HepG2 (cell line): ENCODE data around the gene GFOD1. TPM values are rescaled to one million over a fixed set of nuclear protein-coding genes. Genes with fewer than 3 reads are reported as not detected.

Experiments
- ATAC-seq: fragments of 200-7000 bp; cut with Tn5 transposase; 3 replicates; pipeline ENCODE4 v1.9.1; 2020; ENCODE audit warnings: mild to moderate bottlenecking, moderate library complexity
- BruUV-seq: library from RNA; stranded (reverse); fragments of 400-500 nt; replicated peaks from 2 replicates; lab custom pipeline; 2021; lab: Mats Ljungman, UMichigan
- CTCF ChIA-PET: fragments of 300-600 bp; formaldehyde crosslinking; extraction: SDS; loops from one replicate; lab custom pipeline; 2021; ENCODE audit warnings: low total read pairs, inconsistent platforms, low intra/inter-chr PET ratio; lab: Yijun Ruan, JAX
- POLR2A ChIA-PET: fragments of 350-600 bp; sonication (Branson Sonifier 250); formaldehyde crosslinking; loops from one replicate; lab custom pipeline; 2020; ENCODE audit warnings: antibody characterized with exemption, inconsistent platforms; lab: Yijun Ruan, JAX
- DNase-seq: peaks from one replicate; pipeline ENCODE4 v3.0.0-alpha.2; 2015; ENCODE audit warnings: low spot score
- FAIRE-seq: peaks from 3 replicates; lab custom pipeline; 2011; peaks lifted over from hg19 to GRCh38; lab: Jason Lieb, UNC
- H2AFZ ChIP-seq: one replicate; pipeline ENCODE4 v1.6.1; 2011; ENCODE audit warnings: low read length, inconsistent platforms
- H3K27ac ChIP-seq: fragments of 300-600 bp; 3 replicates; pipeline ENCODE4 v1.8.0; 2011; ENCODE audit warnings: mixed run types, mild to moderate bottlenecking, mixed read lengths, low read length, inconsistent platforms; ENCODE audit not compliant: insufficient read depth; ENCODE audit errors: extremely low read length
- H3K27me3 ChIP-seq, 2 experiments: fragments of 200-600 bp in 1 of 2; 2 replicates in 1 of 2; 3 replicates in 1 of 2; pipeline versions ENCODE4 v1.6.0 to v1.8.0; 2011; ENCODE audit warnings: low read length in 2 of 2, mild to moderate bottlenecking in 2 of 2, moderate library complexity in 2 of 2, inconsistent platforms in 1 of 2; ENCODE audit not compliant: insufficient read depth in 2 of 2, control insufficient read depth in 1 of 2
- H3K36me3 ChIP-seq, 2 experiments: fragments of 200-600 bp in 1 of 2; replicated peaks in 1 of 2; 2 replicates in 1 of 2; 3 replicates in 1 of 2; pipeline versions ENCODE4 v1.5.1 to v1.8.0; 2011; ENCODE audit warnings: low read length in 2 of 2, inconsistent platforms in 1 of 2; ENCODE audit not compliant: insufficient read depth in 2 of 2, control insufficient read depth in 1 of 2
- H3K4me1 ChIP-seq: 2 replicates; pipeline ENCODE4 v1.5.1; 2012; ENCODE audit warnings: low read length, inconsistent platforms; ENCODE audit not compliant: insufficient read depth
- H3K4me2 ChIP-seq: 2 replicates; pipeline ENCODE4 v1.6.0; 2011; ENCODE audit warnings: low read depth, low read length, inconsistent platforms
- H3K4me3 ChIP-seq, 3 experiments: fragments of 200-600 bp in 1 of 3; sonication (generic), shearing (Covaris generic) in 1 of 3; replicated peaks in 1 of 3; 2 replicates each; pipeline ENCODE4 v1.5.1; 2011 to 2016; ENCODE audit warnings: low read length in 3 of 3, inconsistent platforms in 2 of 3, low read depth in 2 of 3, mild to moderate bottlenecking in 2 of 3, control low read depth in 1 of 3, mixed read lengths in 1 of 3; ENCODE audit not compliant: insufficient read depth in 1 of 3
- H3K79me2 ChIP-seq: one replicate; pipeline ENCODE4 v1.6.1; 2011; ENCODE audit warnings: low read length, inconsistent platforms; ENCODE audit not compliant: insufficient read depth
- H3K9ac ChIP-seq: 2 replicates; pipeline ENCODE4 v1.6.0; 2011; ENCODE audit warnings: mild to moderate bottlenecking, low read depth, low read length, inconsistent platforms; ENCODE audit not compliant: insufficient read depth
- H3K9me3 ChIP-seq: 2 replicates; pipeline ENCODE4 v1.5.1; 2012; ENCODE audit warnings: mild to moderate bottlenecking, low read length
- H4K20me1 ChIP-seq: 2 replicates; pipeline ENCODE4 v1.6.0; 2011; ENCODE audit warnings: inconsistent platforms, mild to moderate bottlenecking, low read length, moderate library complexity; ENCODE audit not compliant: insufficient read depth
- ARNT ChIP-seq: fragments of 450-650 bp; IDR thresholded peaks from 2 replicates; pipeline ENCODE4 v1.6.1; 2017
- E2F1 ChIP-seq: sonication (generic); formaldehyde crosslinking; IDR thresholded peaks from 2 replicates; pipeline ENCODE4 v1.5.0; 2020; ENCODE audit warnings: missing genetic modification reagents
- RERE ChIP-seq: IDR thresholded peaks from 2 replicates; pipeline ENCODE4 v1.6.1; 2016; ENCODE audit warnings: low read depth, missing genetic modification reagents, missing compliant biosample characterization
- SKI ChIP-seq: fragments of 450-650 bp; IDR thresholded peaks from one replicate; pipeline ENCODE4 v1.6.1; 2018; ENCODE audit warnings: mild to moderate bottlenecking; ENCODE audit not compliant: partially characterized antibody
- TCF12 ChIP-seq, 2 experiments: fragments of 450-650 bp in 1 of 2; sonication (generic) in 1 of 2; formaldehyde crosslinking in 1 of 2; IDR thresholded peaks; 2 replicates each; pipeline versions ENCODE4 v1.6.1 to v1.8.0; 2017 to 2022; ENCODE audit warnings: antibody characterized with exemption in 1 of 2, mild to moderate bottlenecking in 1 of 2, missing genetic modification reagents in 1 of 2, moderate library complexity in 1 of 2
- ZNF350 ChIP-seq: sonication (generic); formaldehyde crosslinking; IDR thresholded peaks from 2 replicates; pipeline ENCODE4 v1.4.0; 2020; ENCODE audit warnings: mild to moderate bottlenecking, low read depth, missing genetic modification reagents, borderline replicate concordance
- ZNF709 ChIP-seq: sonication (generic); formaldehyde crosslinking; IDR thresholded peaks from 2 replicates; pipeline ENCODE4 v1.5.0; 2020; ENCODE audit warnings: mild to moderate bottlenecking, missing genetic modification reagents
- ZNF749 ChIP-seq: sonication (generic); formaldehyde crosslinking; IDR thresholded peaks from 2 replicates; pipeline ENCODE4 v1.8.0; 2022; ENCODE audit warnings: mild to moderate bottlenecking, missing genetic modification reagents, moderate library complexity, borderline replicate concordance
- WGBS: methylation state at CpG from one replicate; pipeline ENCODE4 v1.1.6; 2017; ENCODE audit warnings: low lambda C conversion rate; 5-methylcytosine and 5-hydroxymethylcytosine counted together
- in situ Hi-C: cut with HindIII; loops from 2 replicates; pipeline ENCODE4 v1.10.0; 2017; ENCODE audit warnings: low pct_unique_long_range_greater_than_20kb; ENCODE audit not compliant: extremely low pct_ligation_motif_present
- intact Hi-C: fragments of 100-400 bp; cut with micrococcal nuclease; formaldehyde crosslinking; loops from one replicate; pipeline ENCODE4 v1.10.0; 2022; ENCODE audit not compliant: unreplicated experiment
- polyA plus RNA-seq, 8 experiments: library from polyadenylated mRNA; depleted of rRNA in 3 of 8; stranded (reverse) in 7 of 8; unstranded in 1 of 8; fragments of >200 nt; fragmentation: Illumina TruSeq in 4 of 8; extraction: Trizol in 4 of 8; gene quantifications; 2 replicates each; pipeline versions ENCODE4 v1.2.1 to v1.2.3, GENCODE V29; 2011 to 2016; ENCODE audit warnings: low read depth in 4 of 8, missing spikeins in 1 of 8, mixed read lengths in 1 of 8; ENCODE audit not compliant: insufficient read depth in 1 of 8
- total RNA-seq, 5 experiments: library from RNA; depleted of rRNA; stranded (reverse); fragments of >200 nt; fragmentation: Illumina TruSeq; extraction: Trizol; gene quantifications; 2 replicates each; pipeline ENCODE4 v1.2.3, GENCODE V29; 2016; ENCODE audit warnings: low read depth in 1 of 5
- TF ChIP-seq, protein P1 (sequence below): sonication (generic); formaldehyde crosslinking; IDR thresholded peaks from 2 replicates; pipeline ENCODE4 v1.4.0; 2020; ENCODE audit warnings: missing genetic modification reagents
- TF ChIP-seq, protein P2 (sequence below): IDR thresholded peaks from 2 replicates; pipeline ENCODE4 v1.6.1; 2016; ENCODE audit warnings: missing biosample characterization, missing genetic modification reagents, low read depth
- TF ChIP-seq, protein P3 (sequence below): sonication (generic); formaldehyde crosslinking; IDR thresholded peaks from 2 replicates; pipeline ENCODE4 v1.8.0; 2022; ENCODE audit warnings: missing genetic modification reagents, mild to moderate bottlenecking, borderline replicate concordance
- TF ChIP-seq, protein P4 (sequence below): sonication (generic); formaldehyde crosslinking; IDR thresholded peaks from 2 replicates; pipeline ENCODE4 v1.8.0; 2022; ENCODE audit warnings: mild to moderate bottlenecking, missing genetic modification reagents, moderate library complexity

GFOD1 gene
- total and polyA plus RNA-seq, 2 of the 13 experiments (the other 11 are each of a cell fraction or from before 2014, with no cell fraction given), result 1.9 to 6.4 TPM

DNA sequence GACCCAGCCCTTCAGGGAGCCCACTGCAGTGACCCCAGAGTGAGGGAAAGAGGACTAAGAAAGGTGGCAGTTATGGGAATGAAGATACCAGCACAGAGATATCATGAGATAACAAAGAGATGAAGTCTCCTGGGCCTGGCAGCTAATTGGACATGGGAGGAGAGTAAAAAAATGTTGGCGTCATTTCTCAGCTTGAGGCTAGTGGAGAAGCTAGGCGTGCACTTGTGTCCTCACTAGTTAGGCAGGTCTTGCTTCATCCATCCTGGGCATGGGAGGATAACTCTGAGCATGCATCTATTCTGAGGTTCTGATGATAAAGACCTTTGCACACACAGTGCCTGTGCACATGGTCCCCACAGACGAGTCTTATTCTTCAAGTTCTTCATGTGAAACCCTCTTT is 4.1 kb upstream of the GFOD1 start:
- CTCF ChIA-PET, result no interaction called here
- ATAC-seq (no peak), FAIRE-seq (no peak), DNase-seq (no peak)
- WGBS, result 28% methylated on average over 3 of the region's 3 CpGs
- no peak overlapping the region for H2AFZ ChIP-seq
- H3K4me1 ChIP-seq, result peaks cover 26% of the 10 kb centered on the region
- no peaks in the 10 kb centered on the region for H3K36me3 ChIP-seq
- no peak overlapping the region for H3K27ac ChIP-seq
- no peak overlapping the region for H3K4me2 ChIP-seq
- H3K79me2 ChIP-seq, result no peaks in the 10 kb centered on the region
- H4K20me1 ChIP-seq, result no peaks in the 10 kb centered on the region
- in situ Hi-C loops (no loop called here), intact Hi-C loops (no loop called here)
- no TSS peak for BruUV-seq
- no peak overlapping the region for H3K9ac ChIP-seq
- H3K4me3 ChIP-seq, result no peak overlapping the region
- no peaks in the 10 kb centered on the region; a peak in 1 of 5 replicates for H3K27me3 ChIP-seq
- no peaks in the 10 kb centered on the region for H3K9me3 ChIP-seq
- POLR2A ChIA-PET, result no interaction called here
- TF ChIP-seq TCF12 (IDR thresholded peaks at IDR 0.05) (no peak), TCF12 (CRISPR knock-in tag; IDR thresholded peaks at IDR 0.05) (no peak), E2F1 (CRISPR knock-in tag) (no peak), ZNF350 (no peak), ZNF749 (CRISPR knock-in tag) (no peak), ZNF709 (no peak), ARNT (no peak), RERE (CRISPR knock-in tag) (no peak), SKI (no peak)
- TF ChIP-seq, protein P1, sequence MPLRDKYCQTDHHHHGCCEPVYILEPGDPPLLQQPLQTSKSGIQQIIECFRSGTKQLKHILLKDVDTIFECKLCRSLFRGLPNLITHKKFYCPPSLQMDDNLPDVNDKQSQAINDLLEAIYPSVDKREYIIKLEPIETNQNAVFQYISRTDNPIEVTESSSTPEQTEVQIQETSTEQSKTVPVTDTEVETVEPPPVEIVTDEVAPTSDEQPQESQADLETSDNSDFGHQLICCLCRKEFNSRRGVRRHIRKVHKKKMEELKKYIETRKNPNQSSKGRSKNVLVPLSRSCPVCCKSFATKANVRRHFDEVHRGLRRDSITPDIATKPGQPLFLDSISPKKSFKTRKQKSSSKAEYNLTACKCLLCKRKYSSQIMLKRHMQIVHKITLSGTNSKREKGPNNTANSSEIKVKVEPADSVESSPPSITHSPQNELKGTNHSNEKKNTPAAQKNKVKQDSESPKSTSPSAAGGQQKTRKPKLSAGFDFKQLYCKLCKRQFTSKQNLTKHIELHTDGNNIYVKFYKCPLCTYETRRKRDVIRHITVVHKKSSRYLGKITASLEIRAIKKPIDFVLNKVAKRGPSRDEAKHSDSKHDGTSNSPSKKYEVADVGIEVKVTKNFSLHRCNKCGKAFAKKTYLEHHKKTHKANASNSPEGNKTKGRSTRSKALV (CRISPR knock-in tag), result no peak
- TF ChIP-seq, protein P2, sequence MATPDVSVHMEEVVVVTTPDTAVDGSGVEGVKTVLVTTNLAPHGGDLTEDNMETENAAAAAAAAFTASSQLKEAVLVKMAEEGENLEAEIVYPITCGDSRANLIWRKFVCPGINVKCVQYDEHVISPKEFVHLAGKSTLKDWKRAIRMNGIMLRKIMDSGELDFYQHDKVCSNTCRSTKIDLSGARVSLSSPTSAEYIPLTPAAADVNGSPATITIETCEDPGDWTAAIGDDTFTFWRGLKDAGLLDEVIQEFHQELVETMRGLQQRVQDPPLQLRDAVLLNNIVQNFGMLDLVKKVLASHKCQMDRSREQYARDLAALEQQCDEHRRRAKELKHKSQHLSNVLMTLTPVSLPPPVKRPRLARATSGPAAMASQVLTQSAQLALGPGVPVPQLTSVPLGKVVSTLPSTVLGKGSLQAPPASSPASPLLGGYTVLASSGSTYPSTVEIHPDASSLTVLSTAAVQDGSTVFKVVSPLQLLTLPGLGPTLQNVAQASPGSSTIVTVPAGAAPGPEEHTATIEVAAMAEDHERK (CRISPR knock-in tag), result no peak
- TF ChIP-seq, protein P3, sequence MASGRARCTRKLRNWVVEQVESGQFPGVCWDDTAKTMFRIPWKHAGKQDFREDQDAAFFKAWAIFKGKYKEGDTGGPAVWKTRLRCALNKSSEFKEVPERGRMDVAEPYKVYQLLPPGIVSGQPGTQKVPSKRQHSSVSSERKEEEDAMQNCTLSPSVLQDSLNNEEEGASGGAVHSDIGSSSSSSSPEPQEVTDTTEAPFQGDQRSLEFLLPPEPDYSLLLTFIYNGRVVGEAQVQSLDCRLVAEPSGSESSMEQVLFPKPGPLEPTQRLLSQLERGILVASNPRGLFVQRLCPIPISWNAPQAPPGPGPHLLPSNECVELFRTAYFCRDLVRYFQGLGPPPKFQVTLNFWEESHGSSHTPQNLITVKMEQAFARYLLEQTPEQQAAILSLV, result no peak
- TF ChIP-seq, protein P4, sequence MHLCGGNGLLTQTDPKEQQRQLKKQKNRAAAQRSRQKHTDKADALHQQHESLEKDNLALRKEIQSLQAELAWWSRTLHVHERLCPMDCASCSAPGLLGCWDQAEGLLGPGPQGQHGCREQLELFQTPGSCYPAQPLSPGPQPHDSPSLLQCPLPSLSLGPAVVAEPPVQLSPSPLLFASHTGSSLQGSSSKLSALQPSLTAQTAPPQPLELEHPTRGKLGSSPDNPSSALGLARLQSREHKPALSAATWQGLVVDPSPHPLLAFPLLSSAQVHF, result no peak
